Measurements from ENCODE around the gene LANCL1.

LANCL1 gene

DNA sequence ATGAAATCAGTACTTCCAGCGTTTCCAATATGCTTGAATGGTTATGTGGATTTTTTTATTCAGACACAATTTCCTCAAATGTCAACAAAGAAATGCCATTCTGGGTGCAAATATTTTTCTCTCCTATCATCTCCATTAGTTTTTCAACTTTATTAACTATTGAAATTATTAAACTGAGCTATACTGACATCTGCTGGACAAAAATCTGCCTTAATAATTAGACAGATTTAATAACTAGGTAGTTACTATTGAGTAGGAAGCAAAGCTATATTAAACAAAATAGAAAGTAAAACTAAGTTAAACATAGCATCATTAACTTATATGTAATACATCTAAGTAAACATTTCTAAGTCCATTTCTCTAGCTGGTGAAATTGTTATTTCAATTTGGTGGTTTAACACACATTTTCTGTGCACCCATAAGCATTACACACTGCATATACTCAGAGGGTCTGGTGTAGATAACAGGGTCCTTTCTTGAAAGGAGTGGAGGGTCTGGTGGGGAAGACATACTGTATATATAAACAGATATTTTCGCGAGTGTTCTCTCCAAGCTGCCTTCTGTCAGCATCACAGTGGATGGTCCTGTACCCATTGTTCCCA is 77.0 kb downstream of the LANCL1 start:
- DNase-seq (ENCODE audit: low read depth, low spot score), result no peak

DNA sequence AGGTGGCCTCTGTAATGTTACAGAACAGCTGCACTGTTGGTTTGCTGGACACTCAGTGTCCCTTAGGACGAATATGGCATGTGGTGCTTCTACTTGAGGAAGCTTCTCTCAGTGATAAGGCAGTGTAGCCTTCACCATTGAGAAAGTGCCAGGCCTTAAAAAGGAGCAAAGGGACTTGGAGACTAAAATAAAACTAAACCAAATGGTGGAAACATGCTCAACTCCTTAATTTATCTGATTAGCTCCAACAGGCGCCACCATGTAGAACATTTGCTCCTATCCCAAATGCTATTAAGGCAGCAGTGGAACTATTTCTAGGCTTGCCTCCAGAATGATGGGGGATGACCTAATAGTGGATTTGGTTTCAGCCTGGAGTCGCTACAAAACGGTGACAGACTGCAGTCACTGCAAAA is 84.1 kb downstream of the LANCL1 start:
- no peak for DNase-seq (ENCODE audit: low read depth, low spot score)

DNA sequence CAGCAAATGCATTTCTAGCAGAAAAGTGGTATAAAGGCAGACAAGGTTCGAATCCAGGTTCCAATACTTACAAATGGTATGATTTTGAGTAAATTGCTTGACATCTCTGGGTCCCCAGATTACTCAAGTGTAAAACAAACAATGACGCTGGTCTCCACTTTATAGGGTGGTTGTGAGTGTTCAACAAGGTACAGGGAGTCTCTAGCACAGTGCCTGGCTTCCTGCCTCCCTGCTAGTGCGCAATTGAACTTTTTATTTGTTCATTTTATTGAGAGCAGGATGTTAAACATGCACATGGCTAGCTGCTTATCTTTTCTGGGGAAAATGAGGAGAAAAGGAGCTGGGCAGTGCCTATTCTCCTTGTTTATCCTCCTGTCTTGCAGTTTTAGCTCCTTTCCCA is 86.7 kb downstream of the LANCL1 start:
- no peak for DNase-seq (ENCODE audit: low read depth, low spot score)

DNA sequence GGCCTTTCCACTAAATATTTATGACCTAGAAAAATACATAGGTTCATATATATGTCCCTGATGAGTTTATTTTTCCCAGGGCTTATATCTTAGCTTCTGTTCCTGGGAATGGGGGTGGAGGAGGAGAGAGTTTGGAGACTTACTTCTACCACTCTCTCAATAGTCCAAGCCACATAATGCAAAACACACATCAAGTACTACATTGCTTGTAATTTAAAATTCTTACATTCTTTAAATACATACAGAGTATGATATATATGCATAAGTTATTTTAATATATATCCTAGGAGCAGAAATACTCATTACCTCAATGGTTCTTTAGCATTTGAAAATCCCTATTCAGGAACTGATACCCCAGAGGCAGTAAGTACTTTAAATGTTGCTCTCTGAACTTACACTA is 88.4 kb downstream of the LANCL1 start:
- no peak for DNase-seq (ENCODE audit: low read depth, low spot score)

DNA sequence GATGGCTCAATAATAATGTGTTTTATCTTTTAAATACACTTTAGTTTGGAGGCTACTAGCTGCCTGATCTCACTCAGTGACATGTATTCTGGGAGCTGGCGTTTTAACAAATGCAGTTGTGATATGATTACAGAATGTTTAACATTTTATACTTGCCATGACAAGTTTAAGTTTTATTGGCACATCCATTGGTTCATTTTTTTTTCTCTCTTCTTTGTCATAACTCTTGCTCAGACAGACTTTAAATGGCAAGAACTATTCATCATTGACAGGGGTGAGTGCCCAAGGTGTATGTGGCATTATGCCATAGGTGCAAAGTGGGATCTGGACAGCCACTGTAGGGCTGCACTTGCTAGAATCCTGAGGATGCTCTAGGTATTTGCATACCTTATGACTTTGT is 89.5 kb downstream of the LANCL1 start:
- DNase-seq (ENCODE audit: low read depth, low spot score), result no peak
